H7 (cell line): Measurements from ENCODE around the gene CFAP97D2. TPM values are rescaled to one million over a fixed set of nuclear protein-coding genes. Genes with fewer than 3 reads are reported as not detected.
A peak's percentile ranks its signal among the peaks of the same experiment; 100 is the strongest.
"Not testable (repeated sequence)": the region's sequence is repeated elsewhere in the genome, so short reads cannot be mapped to it uniquely, and the experiment has no call there.

Source experiments
- DNase-seq: peaks from one replicate; pipeline ENCODE4 v3.0.0; 2012
- H3K27me3 ChIP-seq: 2 replicates; pipeline ENCODE4 v1.6.0; 2011; ENCODE audit warnings: mild to moderate bottlenecking, low read length; ENCODE audit not compliant: control insufficient read depth, insufficient read depth
- H3K36me3 ChIP-seq: replicated peaks from 2 replicates; pipeline ENCODE4 v1.5.1; 2011; ENCODE audit warnings: low read length; ENCODE audit not compliant: control insufficient read depth, insufficient read depth
- H3K4me3 ChIP-seq: 2 replicates; pipeline ENCODE4 v1.5.1; 2011; ENCODE audit warnings: low read depth, mild to moderate bottlenecking, control low read depth, low read length, moderate library complexity; ENCODE audit not compliant: insufficient read depth
- total RNA-seq: library from RNA; depleted of rRNA; stranded (reverse); fragments of >200 nt; shearing (Covaris generic); gene quantifications from 2 replicates; pipeline ENCODE4 v1.2.3, GENCODE V29; 2014; rRNA removed

Gene CFAP97D2
- not detected in 2 replicates for total RNA-seq

DNA sequence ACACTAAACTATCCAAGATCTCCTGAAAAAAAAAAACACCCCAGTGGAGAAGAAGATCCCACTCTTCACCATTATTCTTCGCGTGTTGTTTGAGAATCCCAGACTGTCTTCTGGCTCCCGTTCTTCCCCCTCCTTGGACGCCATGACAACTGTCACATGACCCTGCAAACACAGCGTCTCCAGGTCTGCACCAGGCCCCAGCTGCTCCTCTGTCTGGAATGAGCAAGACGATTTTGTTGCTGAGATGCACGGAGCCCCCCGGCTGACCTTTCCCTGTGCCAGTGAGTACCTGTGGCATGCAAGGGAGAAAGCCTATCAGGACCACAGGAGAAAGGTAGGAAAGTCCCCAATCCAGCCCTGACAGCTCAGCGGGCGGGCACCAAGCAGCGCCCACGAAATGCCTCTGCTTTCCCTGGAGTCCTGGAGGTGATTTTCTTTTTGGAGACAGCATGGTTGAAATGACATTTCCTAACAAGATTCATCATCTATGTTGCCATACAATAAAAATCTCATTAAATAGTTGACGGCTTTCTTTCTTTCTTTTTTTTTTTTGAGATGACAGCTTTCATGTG is at the start of gene CFAP97D2:
Gene CFAP97D2, plus strand, starts transcription at position 171 of the 572 bp plus-strand sequence. Its CDS starts 74 bp downstream, at position 245.
- H3K36me3 ChIP-seq, result no peaks in the 10 kb centered on the region
- H3K4me3 ChIP-seq, result no peak within 1 kb of the TSS
- no peaks in the 10 kb centered on the region for H3K27me3 ChIP-seq
- DNase-seq, result peak; percentile 71

DNA sequence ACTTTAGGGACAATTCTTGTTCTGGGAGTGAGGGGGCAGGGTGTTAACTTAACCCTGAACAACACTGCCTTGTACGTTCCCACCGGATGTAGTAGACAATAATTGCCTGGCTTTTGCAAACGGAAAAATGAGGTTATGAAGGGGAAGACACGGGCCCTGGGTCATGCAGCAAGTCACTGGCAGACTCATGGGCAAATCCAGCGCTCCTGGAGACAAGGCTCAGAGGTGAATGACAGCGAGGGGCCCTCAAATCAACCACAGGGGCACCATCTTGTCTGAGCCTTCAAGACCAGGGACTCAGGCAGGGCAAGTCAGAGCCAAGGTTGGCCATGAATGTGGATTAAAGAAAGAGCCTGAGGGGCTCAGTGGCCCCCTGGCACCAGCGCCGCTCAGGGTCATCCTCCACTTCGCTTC is 49.4 kb upstream of the CFAP97D2 start:
- Histone ChIP-seq H3K27me3 (peaks cover 3% of the 10 kb centered on the region), H3K36me3 (no peaks in the 10 kb centered on the region; the same call in 1 of the 2 replicates), H3K4me3 (no peak overlapping the region)
- DNase-seq, result no peak

DNA sequence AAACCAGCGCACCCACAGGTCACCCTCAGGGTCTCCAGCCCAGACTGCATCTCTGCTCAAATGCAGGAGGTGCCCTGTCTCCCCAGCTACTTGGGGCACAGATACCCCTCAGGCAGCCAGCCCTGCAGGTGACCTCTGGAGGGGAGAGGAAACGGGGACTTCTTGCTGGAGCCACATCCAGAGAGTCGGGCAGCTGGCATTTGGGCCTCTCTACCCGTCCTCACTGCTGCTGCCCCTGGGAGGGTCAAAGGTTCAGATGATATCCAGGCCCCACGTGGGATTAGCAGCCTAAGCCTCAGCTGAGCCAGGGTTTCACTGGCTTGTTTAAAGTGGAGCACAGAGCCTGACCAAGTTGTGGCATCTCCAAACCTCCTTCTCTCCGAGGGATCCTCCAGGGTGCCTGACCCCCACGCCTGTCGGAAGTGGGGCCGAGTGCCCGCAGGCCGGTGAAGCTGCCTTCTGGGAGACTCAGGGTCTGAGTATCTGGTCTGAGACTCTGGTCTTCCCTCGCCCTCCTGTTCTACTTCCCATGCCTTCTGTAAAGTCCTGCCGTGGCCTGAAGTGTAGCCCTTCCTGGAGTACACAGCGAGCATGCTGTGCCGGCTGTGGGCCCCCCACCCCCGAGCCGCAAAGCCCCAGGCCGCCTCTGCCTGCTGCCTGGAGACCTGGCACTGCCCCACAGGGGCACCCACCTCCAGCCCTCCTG is 48.8 kb upstream of the CFAP97D2 start:
- peak; percentile 68 for DNase-seq
- Histone ChIP-seq H3K4me3 (no peak overlapping the region), H3K36me3 (no peaks in the 10 kb centered on the region; the same call in 1 of the 2 replicates), H3K27me3 (peaks cover 3% of the 10 kb centered on the region)

DNA sequence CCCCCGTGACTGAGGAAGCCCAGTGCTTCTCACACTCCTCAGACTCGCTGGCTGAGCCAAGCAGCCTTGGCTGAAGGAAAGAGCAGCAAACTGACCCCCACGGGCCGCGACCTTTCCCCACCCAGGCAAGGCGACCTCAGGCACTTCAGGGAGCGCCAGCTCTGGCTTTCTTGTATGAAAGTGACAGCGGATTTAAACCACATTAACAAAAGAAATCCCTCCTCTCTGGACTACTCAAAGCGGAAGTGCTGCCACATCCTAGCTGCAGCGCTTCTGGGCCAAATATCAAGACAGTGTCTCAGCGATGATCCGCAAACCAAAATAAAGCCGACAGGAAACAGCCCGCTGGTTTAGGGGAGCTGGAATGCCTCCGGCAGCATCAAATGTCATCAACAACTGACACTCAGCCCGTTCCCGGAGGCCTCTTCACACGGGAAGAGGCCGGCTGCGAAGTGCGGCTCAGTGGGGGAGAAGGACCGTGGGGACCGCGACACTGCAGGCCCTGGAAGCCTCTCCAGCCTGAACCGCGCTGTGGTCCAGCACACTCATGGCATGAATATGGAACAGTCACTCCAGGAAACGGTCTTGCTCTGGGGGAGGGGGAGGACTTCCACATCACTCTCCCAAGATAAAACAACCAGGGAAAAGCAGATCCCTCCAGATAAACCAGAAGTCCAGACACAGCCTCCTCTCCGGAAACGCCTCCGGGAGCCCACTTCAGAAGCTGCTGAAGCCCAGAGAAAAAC is 48.0 kb upstream of the CFAP97D2 start:
- H3K27me3 ChIP-seq, result peaks cover 3% of the 10 kb centered on the region
- H3K4me3 ChIP-seq, result peak overlapping the region; percentile 71
- H3K36me3 ChIP-seq, result no peaks in the 10 kb centered on the region; the same call in 1 of the 2 replicates
- DNase-seq, result peak; percentile 84

DNA sequence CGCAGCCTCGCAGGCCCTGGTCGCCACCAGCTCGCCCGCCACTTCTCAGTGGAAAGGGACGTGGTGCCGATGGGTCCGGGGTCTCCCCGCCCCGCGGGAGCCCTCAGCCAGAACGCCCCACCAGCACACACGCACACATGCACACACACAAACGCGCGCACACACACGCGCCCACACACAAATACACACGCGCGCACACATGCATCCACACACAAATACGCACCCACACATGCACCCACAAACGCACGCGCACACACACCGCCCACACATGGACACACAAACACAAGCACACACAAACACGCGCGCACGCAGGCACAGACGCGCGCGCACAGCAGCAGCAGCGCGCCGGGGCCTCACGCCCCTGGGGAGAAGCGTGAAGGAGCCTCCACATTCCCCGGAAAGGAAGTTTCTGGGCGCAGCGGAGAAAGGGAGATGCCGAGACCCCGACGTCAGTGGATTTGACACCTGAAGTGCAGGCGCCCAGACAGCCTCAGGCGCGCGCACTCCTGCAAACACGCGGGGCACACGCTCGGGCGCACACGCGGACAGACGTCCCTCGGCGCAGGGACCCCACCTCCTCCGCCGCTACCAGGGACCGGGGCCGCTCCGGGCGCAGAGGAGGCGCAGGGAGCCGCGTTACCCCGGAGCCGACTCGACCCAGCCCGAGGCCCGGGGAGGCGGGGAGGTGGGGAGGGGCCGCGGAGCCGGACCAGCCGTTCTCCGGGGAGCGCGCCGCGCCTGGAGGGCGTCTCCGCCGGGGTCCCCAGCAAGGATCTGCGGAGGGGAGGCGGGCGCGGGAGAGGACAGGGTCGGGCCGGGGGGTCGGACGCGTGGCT is 47.3 kb upstream of the CFAP97D2 start:
- peak overlapping the region; percentile 71 for H3K4me3 ChIP-seq
- no peaks in the 10 kb centered on the region; the same call in 1 of the 2 replicates for H3K36me3 ChIP-seq
- H3K27me3 ChIP-seq, result peaks cover 3% of the 10 kb centered on the region
- DNase-seq, result peak; percentile 92

DNA sequence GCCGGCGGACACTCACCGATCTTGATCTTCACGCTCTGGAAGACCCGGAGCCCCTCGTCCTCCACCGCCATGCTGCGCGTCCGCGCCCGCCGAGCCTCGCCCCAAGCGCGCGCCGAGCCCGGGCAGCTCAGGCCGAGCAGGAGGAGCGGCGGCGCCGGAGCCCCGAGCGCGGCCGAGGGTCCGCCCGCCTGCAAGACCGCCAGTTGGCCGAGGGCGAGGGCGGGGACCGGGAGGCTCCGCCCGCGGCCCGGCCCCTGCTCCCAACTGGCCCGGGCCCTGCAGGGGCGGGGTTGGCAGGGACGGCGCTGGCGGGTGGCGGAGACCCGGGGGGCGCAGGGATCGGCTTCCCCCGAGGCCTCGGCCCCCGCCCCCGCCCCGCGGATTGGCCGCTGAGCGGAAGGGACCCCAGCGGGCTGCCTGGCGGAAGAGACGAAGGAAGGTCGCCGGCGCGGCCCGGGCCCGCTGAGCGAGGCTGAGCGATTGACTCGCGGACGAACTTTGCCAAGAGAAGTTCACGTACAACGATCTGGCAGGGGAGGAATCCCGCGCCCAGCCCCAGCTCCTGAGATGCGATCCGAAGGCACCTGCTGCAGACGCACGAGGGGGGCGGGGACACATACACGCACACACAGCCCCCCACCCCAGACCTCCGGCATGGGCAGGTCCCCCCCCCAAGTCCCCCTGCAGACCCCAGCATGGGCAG is 46.5 kb upstream of the CFAP97D2 start, which contains the start of gene RASA3:
Gene RASA3, minus strand, starts transcription at position 205 of the 703 bp plus-strand sequence. Its CDS starts 134 bp downstream, at position 71.
- peak; percentile 100 for DNase-seq
- peaks cover 3% of the 10 kb centered on the region for H3K27me3 ChIP-seq
- peak within 1 kb of the TSS; percentile 71 for H3K4me3 ChIP-seq
- H3K36me3 ChIP-seq, result no peaks in the 10 kb centered on the region

DNA sequence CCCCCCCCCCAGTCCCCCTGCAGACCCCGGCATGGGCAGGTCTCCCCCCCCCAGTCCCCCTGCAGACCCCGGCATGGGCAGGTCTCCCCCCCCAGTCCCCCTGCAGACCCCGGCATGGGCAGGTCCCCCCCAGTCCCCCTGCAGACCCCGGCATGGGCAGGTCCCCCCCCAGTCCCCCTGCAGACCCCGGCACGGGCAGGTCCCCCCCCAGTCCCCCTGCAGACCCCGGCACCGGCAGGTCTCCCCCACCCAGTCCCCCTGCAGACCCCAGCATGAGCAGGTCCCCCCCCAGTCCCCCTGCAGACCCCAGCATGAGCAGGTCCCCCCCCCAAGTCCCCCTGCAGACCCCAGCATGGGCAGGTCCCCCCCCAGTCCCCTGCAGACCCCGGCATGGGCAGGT is 45.9 kb upstream of the CFAP97D2 start:
- H3K36me3 ChIP-seq, H3K27me3 ChIP-seq, DNase-seq, H3K4me3 ChIP-seq: not testable (repeated sequence)

DNA sequence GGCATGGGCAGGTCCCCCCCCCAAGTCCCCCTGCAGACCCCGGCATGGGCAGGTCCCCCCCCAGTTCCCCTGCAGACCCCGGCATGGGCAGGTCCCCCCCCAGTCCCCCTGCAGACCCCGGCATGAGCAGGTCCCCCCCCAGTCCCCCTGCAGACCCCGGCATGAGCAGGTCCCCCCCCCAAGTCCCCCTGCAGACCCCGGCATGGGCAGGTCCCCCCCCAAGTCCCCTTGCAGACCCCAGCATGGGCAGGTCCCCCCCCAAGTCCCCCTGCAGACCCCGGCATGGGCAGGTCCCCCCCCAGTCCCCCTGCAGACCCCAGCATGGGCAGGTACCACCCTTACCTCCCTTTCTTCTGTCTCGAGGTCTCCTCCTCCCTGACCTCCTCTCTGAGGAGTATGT is 45.5 kb upstream of the CFAP97D2 start:
- not testable (repeated sequence) for H3K36me3 ChIP-seq, DNase-seq, H3K27me3 ChIP-seq, H3K4me3 ChIP-seq

DNA sequence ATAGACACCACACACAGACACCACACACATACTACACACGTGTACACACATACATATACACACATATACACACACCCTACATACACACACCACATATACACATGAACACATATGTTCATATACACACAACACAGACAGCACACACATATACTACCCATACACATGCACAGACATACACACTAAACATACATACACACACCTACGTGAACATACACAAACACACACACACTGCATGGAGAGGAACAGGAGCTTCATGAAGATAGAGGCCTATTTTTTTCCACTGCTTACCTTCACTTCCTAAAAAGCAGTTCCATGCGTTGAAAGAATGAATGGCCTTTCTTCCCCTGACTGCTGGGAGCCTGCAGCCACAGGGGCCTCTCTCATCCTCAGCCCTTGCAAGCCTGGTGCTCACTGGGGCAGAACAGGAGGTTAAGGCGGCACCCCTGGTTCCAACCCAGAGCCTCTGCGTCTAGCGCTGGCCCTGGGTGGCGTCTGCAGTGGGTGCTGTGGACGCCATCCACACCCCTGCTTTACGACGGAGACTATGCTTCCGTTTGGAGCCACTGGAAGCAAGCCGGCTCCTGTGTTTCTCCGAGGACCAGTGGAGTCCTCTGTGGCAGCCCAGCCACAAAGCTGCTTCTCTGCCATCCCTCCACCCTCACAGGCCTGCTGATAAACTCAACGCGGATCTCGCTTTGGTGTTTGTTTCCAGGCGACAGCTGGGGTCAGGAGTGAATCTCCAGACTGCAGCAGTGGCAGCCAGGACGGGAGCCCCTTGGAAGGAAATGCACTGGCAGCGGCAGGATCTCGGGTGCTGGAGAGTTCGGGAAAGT is 44.7 kb upstream of the CFAP97D2 start:
- no peaks in the 10 kb centered on the region for H3K36me3 ChIP-seq
- H3K27me3 ChIP-seq, result peaks cover 3% of the 10 kb centered on the region
- no peak overlapping the region for H3K4me3 ChIP-seq
- DNase-seq, result peak; percentile 72

DNA sequence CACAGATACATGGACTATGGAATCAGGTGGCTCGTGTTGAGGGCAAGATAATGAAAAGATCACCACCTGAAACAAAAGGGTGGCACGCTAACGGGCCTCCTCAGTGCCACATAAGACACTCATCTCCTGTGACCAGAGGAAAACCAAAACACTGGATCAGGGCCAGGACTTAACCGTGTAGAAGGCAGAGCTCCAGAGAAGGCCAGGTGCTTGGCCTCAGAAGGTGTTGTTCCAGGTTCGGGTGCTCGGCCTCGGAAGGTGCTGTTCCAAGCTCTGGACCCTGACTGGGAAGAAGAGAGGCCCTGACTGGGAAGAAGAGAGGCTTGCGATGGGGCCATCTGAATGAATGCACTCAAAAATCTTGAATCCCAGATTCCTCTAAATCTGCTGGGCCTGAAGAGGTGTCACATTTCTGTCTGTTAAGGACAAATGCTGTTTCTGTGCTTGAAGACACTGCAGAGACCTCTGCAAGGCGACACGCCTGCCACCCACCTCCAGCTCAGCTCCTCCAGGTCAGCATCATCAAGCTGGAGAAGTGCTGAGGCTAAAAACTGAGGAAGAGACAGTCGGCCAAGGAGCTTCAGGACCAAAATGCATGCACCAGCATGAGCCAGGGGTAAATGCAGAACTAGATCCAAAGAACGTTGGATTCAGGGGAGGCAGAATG is 44.0 kb upstream of the CFAP97D2 start:
- no peak overlapping the region for H3K4me3 ChIP-seq
- H3K36me3 ChIP-seq, result no peaks in the 10 kb centered on the region
- DNase-seq, result no peak
- H3K27me3 ChIP-seq, result peaks cover 3% of the 10 kb centered on the region

DNA sequence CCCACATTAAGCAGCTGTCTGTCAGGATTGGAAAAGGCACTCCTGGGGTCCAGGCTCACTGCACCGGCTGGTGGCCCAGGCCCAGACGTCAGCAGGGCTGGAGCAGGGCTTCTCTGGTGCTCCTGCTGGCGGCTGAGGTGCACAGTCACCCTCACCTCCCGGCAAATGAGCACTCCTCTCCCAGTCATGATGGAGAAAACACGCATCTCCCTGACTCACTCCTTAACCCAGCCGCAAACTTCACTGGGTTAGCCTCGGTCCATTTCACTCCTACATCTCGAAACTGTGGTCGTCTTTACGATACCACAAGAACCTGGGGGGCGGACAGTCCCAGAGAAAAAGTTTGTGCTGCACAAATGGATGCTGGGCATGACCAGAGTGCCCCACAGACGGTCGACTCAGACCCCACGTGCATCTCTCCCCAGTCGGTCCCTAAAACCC is 43.3 kb upstream of the CFAP97D2 start:
- peak; percentile 69 for DNase-seq
- Histone ChIP-seq H3K4me3 (no peak overlapping the region), H3K36me3 (no peaks in the 10 kb centered on the region), H3K27me3 (peaks cover 3% of the 10 kb centered on the region)

DNA sequence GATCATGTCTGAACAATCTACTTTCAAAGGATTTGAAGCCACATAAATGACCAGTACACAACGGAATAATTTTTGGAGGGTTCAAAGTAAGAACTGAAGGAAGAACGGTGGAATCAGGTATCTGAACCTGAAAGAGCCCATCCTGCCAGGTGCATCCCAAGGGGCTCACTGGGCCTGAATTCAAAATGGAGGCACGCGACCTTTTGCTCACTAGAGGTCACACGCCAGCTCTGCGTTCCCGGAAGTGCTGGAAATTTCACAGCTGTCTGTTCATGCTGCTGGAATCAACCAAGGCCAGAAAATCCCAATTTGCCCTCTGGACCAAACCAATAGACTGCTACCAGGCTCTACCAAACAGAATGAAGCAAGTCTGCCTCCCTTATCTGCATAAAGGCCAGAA is 42.5 kb upstream of the CFAP97D2 start:
- peaks cover 2% of the 10 kb centered on the region for H3K27me3 ChIP-seq
- no peaks in the 10 kb centered on the region for H3K36me3 ChIP-seq
- DNase-seq, result no peak
- H3K4me3 ChIP-seq, result no peak overlapping the region
